NOMO-1 treated with DMSO at 0.1 percent for 48 hours (cell line): ENCODE data around the gene LRRFIP1.
"Not testable (repeated sequence)": the region's sequence is repeated elsewhere in the genome, so short reads cannot be mapped to it uniquely, and the experiment has no call there.

Experiments used
- DNase-seq: peaks from one replicate; lab custom pipeline; 2025; ENCODE audit not compliant: unreplicated experiment; lab: John Stamatoyannopoulos, UW

The LRRFIP1 gene, protein sequence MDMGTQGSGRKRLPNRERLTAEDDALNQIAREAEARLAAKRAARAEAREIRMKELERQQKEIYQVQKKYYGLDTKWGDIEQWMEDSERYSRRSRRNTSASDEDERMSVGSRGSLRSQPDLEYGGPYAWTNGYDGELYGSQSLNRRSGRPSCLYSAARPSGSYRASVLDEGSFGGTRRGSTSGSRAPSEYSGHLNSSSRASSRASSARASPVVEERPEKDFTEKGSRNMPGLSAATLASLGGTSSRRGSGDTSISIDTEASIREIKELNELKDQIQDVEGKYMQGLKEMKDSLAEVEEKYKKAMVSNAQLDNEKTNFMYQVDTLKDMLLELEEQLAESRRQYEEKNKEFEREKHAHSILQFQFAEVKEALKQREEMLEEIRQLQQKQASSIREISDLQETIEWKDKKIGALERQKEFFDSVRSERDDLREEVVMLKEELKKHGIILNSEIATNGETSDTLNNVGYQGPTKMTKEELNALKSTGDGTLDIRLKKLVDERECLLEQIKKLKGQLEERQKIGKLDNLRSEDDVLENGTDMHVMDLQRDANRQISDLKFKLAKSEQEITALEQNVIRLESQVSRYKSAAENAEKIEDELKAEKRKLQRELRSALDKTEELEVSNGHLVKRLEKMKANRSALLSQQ

DNA sequence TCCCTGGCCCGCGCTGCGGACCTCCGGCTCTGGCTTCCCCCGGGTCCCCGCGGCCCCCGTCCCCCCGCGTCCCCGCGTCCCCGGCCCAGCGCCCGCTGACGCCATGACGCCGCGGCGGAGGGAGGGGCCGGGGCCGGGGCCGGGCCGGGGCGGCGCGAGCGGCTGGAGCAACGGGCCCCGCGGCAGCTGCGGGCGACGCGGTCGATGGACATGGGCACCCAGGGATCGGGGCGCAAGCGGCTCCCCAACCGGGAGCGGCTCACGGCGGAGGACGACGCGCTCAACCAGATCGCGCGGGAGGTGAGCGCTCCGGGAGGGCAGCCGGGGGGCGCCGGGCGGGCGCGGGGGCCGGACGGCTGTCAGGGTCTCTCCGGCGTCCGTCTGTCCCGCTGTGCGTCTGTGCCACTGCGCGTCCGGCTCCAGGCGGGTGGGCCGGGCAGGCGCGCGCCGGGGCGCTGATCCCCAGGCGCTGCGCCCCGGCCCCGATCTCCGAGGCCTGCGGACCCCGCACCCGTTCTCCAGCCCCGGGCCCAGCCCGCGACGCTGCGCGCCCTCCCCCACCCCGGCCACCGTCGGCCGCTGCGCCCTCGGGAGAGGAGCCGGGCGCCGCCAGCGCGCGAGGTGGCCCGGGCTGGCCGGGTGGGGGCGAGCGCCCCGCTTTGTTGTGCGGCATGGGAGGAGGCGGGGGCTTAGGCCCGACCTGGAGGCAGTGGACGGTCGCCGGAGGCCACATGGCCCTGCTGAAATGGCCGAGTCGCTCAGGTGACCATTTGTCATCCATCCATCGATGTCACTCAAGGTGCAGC is at the start of gene LRRFIP1:
LRRFIP1 (plus strand) TSS at position 147 of the 806 bp plus-strand sequence; CDS start at position 205, 58 bp downstream.
- no peak for DNase-seq

DNA sequence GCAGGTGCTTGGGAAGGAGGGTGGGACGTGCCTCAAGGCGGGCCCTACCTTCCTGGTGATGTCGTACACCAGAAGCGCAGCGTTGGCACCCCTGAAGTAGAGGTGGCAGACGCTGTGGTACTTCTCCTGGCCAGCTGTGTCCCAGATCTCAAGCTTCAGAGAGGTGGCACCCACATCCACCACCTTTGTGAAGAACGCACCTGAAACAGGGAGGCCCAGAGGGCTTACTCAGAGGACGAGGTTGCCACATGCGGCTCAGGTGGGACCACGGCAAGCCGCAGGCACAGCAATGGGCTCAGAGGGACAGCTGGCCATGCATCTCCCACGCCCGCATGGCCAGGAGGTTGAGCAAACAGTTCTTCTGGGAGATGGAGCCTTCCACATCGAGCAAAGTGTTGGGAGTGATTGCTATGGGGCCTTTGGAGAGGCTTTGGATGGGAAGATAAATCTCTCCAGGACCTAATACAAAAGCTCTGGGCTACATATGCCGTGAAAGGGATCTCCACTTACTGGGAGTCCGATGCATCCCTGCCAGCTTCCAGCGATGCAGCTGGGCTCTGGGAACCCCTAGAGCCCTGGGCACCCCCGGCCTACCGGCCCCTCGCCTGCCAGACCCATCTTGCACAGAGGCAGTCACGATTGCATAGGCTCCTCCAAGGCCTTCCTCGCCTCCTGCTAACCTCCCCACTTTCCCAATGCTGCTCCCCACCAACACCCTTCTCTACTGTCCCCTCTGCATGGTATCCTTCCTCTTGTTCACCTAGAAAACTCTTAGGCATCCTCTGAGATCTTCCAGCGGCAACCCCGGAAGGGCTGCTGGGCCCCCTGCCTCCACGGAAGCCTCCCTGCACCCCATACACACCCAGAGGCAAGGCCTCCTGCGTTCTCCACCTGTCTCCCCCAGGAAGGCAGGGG is 49.2 kb upstream of the LRRFIP1 start:
- no peak for DNase-seq

DNA sequence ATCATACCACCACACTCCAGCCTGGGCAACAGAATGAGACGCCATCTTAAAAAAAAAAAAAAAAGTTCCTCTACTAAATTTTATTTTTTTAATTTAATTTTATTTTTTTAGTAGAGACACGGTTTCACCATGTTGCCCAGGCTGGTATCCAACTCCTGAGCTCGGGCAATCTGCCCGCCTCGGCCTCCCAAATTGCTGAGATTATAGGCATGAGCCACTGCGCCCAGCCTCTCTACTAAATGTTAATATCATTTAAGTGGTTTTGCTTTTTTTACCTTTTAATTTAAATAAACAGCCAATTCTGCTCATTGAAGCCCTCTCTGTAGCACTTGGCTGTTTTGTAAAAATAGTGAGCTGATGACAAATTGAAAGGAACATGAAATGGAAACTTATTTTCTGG is 46.1 kb upstream of the LRRFIP1 start:
- DNase-seq: no peak

DNA sequence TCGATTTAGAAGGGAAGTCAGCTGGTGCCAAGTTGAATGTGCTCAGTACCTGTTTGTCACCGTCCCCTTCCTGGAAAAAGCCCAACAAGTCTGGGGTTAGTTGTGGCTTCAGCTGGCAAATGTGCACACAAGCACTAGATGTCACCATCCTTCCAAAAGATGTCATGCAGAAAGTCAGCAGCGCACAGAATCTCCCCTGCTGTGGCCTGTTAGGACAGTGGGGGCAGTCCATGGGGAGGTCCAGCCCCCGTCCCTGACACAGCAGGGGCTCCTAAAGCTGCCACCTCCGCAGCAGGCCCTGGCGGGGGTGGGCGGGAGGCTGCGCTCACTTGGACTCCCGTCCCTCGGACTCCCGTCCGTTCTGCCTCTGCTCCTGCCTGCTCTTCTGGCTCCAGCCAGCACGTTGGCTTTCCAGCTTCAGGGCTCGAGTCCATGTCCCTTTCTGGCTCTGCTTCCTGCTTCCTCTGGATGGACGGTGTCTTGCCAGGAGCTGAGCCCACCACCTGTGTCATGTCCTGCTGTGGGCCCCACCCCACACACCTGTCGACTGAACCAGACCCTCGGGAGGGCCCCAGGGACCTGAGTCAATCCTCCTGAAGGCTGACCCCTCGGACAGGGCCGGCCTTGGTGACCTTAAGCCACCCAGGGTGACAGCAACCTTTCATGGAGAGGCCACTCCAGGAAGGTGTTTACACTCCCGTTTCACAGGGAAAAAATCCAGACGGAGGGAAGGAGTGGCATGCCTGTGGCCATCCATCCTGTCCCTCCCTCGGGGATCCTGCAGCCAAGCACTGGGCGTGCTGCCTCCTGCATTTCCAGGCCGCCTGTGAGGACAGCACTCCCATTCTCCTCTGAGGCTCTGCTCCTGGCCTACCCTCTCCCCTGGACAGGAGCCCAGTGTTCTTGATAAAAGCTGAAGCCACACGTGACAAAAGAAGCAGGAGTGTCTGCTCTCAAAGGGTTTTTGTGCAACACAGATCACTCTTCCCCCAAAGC is 45.3 kb upstream of the LRRFIP1 start:
- peak; percentile 39 for DNase-seq

DNA sequence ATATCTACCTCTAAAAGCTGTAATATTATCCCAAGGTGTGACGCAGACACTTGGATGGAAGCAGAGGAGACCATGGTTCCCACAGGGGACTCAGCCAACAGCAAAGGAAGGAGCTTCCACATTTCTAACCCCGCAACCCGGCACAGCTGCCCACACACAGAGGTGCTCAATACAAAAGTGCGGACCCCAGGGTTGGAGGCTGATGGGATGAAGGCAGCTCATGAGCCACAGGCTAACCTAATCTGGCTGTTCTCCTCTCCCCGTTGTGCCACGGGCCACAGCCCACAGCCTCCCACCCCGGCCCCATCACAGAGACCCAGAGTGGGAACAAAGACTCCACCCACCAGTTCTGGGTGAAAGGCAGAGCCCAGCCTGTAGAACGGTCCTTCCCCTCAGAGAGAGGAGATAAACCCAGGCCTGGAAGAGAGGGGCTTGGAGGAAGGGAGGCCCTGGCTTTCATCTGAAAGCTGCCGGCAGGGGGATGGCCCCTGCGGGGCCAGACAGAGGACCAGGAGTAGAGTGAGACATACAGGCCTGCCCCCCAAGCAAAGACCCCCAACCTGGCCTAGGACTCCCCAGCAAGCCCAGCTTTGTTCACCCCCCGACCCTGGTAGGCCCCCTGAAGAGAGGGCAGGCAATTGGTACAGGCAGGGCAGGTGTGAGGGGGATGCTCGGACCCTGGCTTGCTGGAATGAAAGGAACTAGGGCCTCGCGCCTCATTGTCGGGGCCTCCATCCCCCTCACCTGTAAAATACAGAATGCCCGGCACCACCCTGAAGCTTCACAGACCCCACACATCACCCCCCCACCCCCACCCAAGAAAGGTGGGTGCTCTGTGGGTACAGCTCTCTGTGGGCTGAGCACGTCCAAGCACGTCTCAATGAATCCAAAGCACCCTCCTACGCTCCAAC is 43.7 kb upstream of the LRRFIP1 start:
- no peak for DNase-seq

DNA sequence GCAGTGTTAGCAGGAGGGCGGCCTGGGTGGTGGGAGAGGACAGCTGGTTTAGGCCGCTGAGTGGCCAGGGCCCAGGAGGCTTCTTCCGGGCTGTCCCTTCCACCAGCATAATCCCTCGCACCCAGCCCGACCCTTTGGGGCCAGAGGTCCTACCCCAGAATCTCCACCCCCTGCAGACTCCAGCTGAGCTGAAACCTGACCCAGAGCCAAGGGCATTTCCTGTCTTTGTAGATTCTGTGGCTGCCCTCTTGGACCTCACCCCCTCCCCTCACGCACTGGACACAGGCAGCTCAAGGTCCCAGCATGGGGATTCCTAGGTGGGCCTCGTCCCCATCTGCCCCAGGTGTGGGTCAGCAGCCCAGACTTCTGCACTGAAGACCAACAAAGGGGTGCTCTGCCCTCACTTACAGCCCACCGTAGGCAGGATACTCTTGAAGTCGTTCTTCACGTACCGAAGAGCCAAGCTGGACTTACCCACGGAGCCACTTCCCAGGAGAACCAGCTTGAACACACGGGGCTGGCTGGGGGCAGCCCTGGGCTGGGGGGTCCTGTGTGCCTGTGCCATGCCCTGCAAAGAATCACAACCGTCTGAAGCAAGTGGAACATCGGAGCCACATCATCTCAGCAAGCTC is 41.7 kb upstream of the LRRFIP1 start:
- DNase-seq: no peak

DNA sequence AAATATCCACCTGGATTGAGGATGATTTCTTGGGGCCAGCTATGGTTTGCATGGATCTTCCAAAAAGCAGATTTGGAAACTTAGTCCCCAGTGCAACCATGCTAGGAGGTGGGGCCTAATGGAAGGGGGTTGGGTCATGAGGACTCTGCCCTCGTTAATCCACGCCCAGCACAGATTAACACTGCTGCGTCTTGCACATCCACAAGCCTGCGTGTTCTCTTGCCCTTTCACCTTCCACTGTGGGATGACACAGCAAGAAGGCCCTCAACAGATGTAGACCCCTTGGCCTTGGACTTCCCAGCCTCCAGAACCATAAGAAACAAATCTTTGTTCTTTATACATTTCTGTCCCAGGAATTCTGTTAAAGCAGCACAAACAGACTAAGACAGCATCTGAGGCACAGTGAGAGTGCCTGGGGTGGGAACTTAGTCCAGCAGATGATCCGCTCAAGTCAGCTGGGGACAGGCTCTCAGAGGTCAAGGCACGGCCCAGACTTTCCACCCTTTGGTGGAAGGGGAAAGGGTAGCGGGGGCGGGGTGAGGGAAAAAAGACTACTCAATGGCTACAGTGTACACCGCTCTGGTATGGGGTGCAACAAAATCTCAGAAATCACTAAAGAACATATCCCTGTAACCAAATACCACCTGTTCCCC is 39.2 kb upstream of the LRRFIP1 start:
- DNase-seq: no peak

DNA sequence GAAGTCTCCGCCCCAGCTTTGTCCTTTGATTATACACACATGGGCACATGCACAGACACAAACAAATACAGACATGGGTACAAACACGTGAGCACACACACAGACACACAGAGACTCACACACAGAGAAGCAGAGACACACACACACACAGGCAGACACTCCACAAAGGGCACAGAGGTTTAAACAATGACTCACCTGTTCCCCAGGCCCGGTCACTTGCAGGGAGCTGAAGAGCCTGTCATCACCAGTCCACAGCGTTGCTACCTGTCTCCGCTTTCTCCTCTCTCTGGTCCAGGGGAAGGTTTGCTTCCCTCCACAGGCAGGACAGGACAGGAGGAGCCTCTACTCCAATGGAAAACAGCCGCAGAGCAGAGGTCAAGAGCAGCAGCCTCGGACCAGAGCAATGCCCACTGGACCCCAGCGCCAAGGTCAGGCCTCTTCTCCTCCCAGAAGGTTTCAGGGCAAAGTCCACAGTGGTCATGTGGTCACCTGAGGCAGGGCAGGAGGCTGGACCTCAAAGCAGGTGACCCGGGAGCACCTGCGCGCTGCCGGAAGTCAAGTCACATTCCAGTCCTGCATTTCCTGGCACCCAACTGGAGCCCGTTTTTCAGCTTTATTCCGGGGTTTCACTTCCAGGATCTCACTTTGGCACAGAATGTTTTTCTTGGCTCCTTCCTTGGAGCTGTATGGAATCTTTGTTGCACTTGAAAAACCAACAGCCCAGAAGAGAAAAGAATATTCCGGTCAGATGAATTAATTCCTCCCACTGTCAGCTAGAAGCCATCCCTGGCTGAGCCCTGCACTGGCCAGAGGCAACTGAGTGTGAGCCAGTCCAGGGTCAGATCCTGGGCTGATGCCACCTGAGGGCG is 36.9 kb upstream of the LRRFIP1 start, which contains the start of gene RAB17:
RAB17 (minus strand) TSS at position 463 of the 869 bp plus-strand sequence. CDS start 4,580 bp downstream, outside the sequence.
- DNase-seq: no peak

DNA sequence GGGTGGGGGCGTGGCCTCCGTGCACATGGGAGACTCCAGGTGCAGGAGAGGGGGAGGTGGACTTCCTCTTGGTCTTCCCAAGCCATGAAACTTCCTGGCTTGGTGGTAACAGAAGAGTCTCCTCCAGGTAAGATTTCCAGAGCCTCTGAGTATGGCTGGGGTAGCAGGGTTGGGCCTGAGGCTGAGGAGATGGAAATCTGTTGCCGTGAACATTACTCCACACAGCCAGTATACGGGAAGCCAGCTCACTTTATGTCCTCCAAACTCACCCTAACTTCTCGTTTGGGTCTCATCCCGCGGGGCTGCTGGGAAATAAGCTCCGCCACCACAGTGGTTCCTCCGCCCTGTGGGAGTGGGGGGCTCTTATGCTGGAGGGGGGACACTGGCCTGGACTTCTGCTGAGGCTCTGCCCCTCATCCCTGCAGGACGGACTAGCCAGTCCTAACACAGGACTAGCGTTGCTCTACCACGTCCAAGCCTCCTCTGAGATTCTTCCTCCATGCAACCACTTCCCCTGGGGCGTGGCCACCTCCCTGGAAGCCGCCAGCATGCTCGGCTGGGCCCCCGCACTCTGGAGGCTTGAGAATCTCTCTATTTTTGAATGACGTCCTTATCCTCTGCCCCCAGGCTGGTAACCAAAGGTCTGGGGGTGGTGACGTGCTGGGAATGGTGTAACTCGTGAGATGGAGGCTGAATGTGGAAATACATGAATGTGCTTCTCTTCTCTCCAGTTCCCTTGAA is 36.1 kb upstream of the LRRFIP1 start:
- DNase-seq: peak; percentile 67

DNA sequence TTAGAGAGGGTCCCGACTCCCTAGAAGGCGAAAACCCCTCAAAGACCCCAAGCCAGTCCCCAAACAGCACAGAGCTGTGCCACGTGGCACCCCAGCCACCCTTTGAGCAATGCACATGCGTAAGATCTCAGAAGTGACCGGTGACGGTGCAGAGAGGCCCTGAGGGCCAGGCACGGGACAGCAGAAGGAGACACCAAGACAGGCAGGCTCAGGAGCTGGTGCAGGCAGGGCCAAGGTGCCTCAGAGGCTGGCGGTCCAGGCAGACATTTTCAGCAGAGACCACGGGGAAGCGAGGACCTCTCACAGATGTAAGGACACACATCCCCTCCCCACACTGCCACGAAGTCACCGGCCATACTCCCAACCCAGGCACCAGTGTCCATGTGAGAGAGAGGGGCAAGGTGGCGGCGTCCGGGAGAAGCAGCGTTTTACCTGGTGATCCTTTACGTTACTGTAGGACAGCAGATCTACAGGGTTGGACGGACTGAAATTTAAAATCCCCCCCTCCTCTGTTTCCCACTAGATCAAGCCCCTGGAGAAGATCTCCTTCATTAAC is 34.9 kb upstream of the LRRFIP1 start:
- no peak for DNase-seq

DNA sequence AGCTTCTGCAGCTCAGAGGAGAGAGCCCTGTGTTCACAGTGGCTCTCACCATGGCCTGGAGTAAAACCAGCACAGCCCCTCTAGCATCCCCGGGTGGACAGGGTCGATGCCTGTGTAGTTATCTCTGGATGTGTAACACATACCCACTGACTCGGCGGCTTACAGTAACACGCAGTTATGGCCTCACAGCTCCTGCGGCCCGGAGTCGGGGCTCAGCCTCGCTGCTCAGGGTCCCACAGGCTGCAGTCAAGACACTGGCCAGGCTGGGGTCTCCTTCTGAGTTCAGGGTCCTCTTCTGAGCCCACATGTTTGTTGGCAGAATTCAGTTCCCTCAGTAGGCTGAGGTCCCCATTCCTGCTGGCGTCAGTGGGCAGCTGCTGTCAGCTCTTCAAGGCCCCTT is 34.4 kb upstream of the LRRFIP1 start:
- no peak for DNase-seq

DNA sequence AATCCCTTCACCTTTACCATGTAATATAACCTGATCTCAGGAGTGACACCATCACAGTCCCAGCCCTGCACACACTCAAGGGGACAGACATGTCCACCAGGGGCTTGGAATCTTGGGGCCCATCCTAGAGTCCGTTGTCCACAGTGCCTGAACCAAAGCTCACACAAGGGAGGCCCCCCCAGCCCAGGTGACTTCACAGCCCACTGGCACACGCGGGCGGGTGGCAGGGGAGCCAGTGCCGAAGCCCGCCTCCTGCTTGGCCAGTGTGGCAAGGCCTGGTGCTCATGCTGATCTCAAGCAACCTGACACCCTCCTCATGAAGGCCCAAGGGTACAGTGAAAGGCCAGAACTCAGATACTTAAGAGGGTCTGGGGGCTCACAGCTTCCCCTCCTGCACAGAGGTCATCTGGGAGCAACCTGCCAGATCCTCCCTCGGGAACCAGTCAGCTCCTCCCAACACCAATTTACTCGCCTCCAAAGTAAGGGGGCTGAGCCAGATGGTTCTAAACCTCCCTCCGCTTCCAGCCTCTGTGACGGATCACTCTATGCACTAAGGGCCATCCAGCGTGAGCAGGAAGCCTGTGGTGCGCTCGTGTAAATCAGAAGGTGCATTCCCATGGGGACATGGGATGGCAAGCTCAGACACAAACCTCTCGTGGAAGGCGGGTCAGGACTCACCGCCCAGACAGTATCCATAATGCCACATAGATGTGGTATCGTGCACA is 33.6 kb upstream of the LRRFIP1 start:
- DNase-seq: no peak

DNA sequence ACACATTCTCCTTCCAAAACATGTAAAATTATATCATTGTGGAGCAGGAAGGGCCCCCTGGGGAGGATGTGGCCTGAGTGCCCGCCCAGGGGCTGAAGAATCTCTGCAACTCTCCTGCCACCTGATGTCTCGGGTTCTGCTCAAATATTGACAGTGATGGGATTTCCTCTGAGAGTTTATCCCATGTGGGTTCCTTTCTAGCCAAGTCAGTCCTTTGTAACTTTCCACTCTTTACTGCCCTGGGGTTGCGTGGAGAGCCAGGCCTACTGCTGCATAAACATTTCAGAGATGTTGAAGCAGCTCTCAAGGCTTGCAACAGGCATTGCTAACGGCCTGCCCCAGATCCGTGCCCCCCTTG is 32.9 kb upstream of the LRRFIP1 start:
- no peak for DNase-seq

DNA sequence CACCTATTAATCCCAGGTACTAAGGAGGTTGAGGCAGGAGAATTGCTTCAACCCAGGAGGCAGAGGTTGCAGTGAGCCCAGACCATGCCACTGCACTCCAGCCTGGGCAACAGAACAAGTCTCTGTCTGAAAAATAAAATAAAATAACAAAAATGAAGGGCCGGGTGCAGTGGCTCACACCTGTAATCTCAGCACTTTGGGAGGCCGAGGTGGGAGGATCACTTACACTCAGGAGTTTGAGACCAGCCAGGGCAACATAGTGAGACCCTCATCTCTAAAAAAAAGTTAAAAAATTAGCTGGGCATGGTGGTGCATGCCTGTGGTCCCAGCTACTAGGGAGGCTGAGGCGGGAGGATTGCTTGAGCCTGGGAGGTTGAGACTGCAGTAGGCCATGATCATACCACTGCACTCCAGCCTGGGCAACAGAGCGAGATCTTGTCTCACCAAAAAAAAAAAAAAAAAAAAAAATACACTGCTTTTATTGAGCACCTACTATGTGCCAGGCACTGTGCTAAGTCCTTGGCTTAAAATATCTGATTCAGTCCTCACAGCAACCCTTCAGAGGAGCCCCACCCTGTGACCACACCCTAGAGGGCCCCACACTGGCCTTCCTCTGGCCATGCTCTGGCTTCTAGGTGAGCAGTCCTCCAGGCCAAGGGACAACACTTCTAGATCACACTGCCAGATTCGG is 31.4 kb upstream of the LRRFIP1 start:
- DNase-seq: not testable (repeated sequence)
